GM12878 (cell line): ENCODE results near the gene SHLD3.

Source experiments
- CEBPB ChIP-seq, 2 experiments: fragments of 150-350 bp in 1 of 2; IDR thresholded peaks; 2 replicates each; pipeline ENCODE4 v1.6.1; 2012 to 2014; ENCODE audit warnings: low read depth in 2 of 2, low read length in 2 of 2, borderline replicate concordance in 1 of 2, inconsistent platforms in 1 of 2
- CTCF ChIP-seq, 3 experiments: IDR thresholded peaks in 2 of 3; conservative IDR thresholded peaks in 1 of 3; 2 replicates each; pipeline ENCODE4 v1.5.1; 2011; ENCODE audit warnings: low read depth in 3 of 3, low read length in 3 of 3, mild to moderate bottlenecking in 3 of 3, control low read depth in 2 of 3, moderate library complexity in 2 of 3, inconsistent platforms in 1 of 3, mixed read lengths in 1 of 3; ENCODE audit not compliant: control insufficient read depth in 2 of 3, insufficient read depth in 1 of 3; ENCODE audit errors: extremely low read depth in 1 of 3
- EZH2 ChIP-seq: IDR thresholded peaks from 2 replicates; pipeline ENCODE4 v1.6.1; 2012; ENCODE audit warnings: low read depth, mild to moderate bottlenecking, control low read depth, inconsistent platforms, low read length, borderline replicate concordance; ENCODE audit not compliant: control insufficient read depth
- HDAC6 ChIP-seq: fragments of 200-600 bp; sonication (generic); IDR thresholded peaks from one replicate; pipeline ENCODE4 v1.8.0; 2017; ENCODE audit warnings: antibody characterized with exemption; ENCODE audit not compliant: unreplicated experiment
- IRF3 ChIP-seq: fragments of 450-650 bp; IDR thresholded peaks from 2 replicates; pipeline ENCODE4 v1.6.1; 2014; ENCODE audit warnings: mild to moderate bottlenecking
- MXI1 ChIP-seq: fragments of 150-350 bp; IDR thresholded peaks from 2 replicates; pipeline ENCODE4 v1.6.1; 2011; ENCODE audit warnings: low read depth, mild to moderate bottlenecking, inconsistent platforms, low read length, improper control_type of control experiment
- RCOR1 ChIP-seq: conservative IDR thresholded peaks from 2 replicates; pipeline ENCODE4 v1.6.1; 2012; ENCODE audit warnings: low read depth, low read length, improper control_type of control experiment
- REST ChIP-seq: IDR thresholded peaks from 2 replicates; pipeline ENCODE4 v1.6.1; 2012; ENCODE audit warnings: mild to moderate bottlenecking, low read depth, low read length
- SIX5 ChIP-seq: IDR thresholded peaks from 2 replicates; pipeline ENCODE4 v1.6.1; 2011; ENCODE audit warnings: mild to moderate bottlenecking, low read depth, low read length, moderate library complexity; ENCODE audit not compliant: severe bottlenecking
- SP1 ChIP-seq: IDR thresholded peaks from one replicate; pipeline ENCODE4 v1.6.1; 2011; ENCODE audit warnings: low read depth, low read length
- SRF ChIP-seq, 2 experiments: IDR thresholded peaks; 2 replicates each; pipeline ENCODE4 v1.6.1; 2011; ENCODE audit warnings: low read depth in 2 of 2, low read length in 2 of 2, mild to moderate bottlenecking in 1 of 2, moderate library complexity in 1 of 2
- USF2 ChIP-seq: IDR thresholded peaks from 2 replicates; pipeline ENCODE4 v1.6.1; 2011; ENCODE audit warnings: low read depth, low read length, improper control_type of control experiment, borderline replicate concordance
- ZNF207 ChIP-seq: fragments of 450-650 bp; IDR thresholded peaks from 2 replicates; pipeline ENCODE4 v1.6.1; 2014; ENCODE audit warnings: antibody characterized with exemption, mild to moderate bottlenecking, borderline replicate concordance
- ZNF384 ChIP-seq: IDR thresholded peaks from 2 replicates; pipeline ENCODE4 v1.6.1; 2012; ENCODE audit warnings: low read depth, mild to moderate bottlenecking, low read length, improper control_type of control experiment, borderline replicate concordance

GRCh38 chr5:65672796-65673195 lies 48.0 kb downstream of the SHLD3 start:
- TF ChIP-seq IRF3 (no peak), SP1 (no peak), ZNF384 (no peak), CTCF (IDR thresholded peaks at IDR 0.05 in 2 of 3, conservative IDR thresholded peaks at IDR 0.05 in 1 of 3; ENCODE audit: control insufficient read depth in 2 of 3, extremely low read depth in 1 of 3, insufficient read depth in 1 of 3, low read depth in 3 of 3, low read length in 3 of 3) (no peak), REST (no peak), RCOR1 (no peak), SRF (IDR thresholded peaks at IDR 0.05; ENCODE audit: low read depth in 2 of 2, low read length in 2 of 2) (no peak), SIX5 (no peak), USF2 (no peak), CEBPB (IDR thresholded peaks at IDR 0.05; ENCODE audit: borderline replicate concordance in 1 of 2, low read depth in 2 of 2, low read length in 2 of 2) (no peak), EZH2 (no peak), ZNF207 (no peak), MXI1 (no peak), HDAC6 (no peak)
